GM04504 (cell line): ENCODE data around the gene FERMT2.

Experiments used
- DNase-seq: peaks from one replicate; pipeline ENCODE4 v3.0.0-alpha.2; 2012; ENCODE audit warnings: low read depth

The FERMT2 gene

GRCh38 chr14:52824462-52824861 lies 126.4 kb downstream of the FERMT2 start:
- DNase-seq = no peak

- DNase-seq = no peak
Observed at GRCh38 chr14:52821805-52822250, 129.0 kb downstream of the FERMT2 start.

- no peak for DNase-seq
Observed at GRCh38 chr14:52808101-52808500, 142.7 kb downstream of the FERMT2 start.
